Measurements from ENCODE around the gene LMCD1.

LMCD1 gene

GRCh38 chr3:8595252-8595651, 93.6 kb downstream of the LMCD1 start:
- no peak for DNase-seq

DNA sequence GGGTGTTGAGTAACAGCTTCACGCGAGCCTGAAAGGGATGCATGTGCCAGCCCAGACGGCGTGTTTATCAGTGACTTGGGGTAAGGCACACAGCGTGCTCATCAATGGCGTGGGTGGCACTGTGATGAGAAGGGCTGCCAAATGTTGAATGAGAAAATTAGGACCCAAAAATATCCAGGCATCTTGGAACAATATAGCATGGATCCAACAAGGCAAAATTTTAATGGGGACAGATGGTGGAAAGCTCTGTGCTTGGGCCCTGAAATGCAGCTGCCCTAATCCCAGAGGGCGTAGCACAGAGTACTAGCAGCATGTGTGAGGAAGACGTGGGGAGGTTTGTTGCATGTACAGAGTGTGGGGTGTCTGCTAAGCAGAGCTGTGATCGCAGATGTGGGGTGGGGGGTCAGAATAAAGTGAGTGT, 94.1 kb downstream of the LMCD1 start:
- DNase-seq: no peak

DNA sequence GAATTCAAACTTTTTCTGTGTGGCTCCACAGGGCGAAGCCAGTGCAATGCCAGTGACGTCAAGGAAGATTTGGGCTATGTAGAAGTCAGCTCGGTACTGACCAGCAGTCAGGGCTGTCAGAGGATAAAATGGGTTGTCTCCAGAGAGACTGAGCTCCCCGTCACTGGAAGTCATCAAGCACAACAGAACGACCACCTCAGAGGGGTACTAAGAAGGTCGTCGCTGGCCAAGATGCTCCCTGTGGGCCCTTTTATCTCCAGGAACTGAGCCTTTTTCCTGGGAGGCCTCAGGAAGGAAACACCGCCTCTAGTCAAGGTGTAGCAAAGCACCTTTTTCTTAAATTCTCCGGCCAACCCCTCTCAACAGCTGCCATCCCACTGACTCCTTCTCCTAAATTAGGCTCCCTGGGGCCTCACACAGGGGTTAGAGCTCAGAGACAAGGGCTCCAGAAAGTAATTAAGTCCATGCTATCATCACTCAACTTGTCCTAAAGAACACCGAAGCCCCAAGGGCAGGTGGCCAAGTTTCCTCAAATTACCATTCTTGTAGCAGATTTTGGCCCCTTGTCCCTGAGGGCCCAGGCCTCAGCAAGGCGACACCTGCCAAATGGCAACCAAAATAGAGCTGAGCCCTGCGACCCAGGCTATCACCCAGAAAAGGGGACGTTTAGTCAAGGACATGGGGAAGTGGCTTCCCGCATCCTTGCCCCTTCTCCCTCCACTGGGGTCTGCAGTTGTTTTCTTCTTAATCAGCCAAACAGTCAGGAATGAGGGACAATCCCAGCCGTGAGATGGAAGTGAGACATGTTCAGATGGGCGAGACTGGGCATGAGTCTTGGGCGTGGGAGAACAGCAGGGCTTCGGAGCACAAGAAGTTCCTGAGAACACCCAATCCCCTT, 94.9 kb downstream of the LMCD1 start:
- no peak for DNase-seq

- no peak for DNase-seq
These were observed 95.7 kb downstream of the LMCD1 start for GRCh38 chr3:8597219-8597853.

DNA sequence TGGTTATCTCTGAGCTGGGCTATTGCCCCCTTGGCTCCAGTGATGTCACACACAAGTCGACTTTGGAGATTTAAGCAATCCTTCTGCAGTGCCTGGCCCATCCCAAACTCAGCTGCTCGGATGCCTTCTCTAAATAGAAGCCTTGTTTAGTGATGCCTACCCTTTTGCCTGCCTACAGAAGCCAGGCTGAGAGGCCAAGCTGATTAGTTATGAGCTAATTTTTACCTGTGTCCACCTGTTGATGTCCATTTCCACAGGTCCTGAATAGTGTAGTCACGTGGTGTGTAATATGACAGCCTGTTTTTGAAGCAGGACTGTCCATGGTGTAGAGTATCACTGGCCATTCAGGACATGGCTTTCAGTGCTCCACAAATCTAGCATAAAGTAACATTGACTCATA, 97.5 kb downstream of the LMCD1 start:
- DNase-seq: no peak

GRCh38 chr3:8600457-8600856, 98.8 kb downstream of the LMCD1 start:
- DNase-seq: no peak

DNA sequence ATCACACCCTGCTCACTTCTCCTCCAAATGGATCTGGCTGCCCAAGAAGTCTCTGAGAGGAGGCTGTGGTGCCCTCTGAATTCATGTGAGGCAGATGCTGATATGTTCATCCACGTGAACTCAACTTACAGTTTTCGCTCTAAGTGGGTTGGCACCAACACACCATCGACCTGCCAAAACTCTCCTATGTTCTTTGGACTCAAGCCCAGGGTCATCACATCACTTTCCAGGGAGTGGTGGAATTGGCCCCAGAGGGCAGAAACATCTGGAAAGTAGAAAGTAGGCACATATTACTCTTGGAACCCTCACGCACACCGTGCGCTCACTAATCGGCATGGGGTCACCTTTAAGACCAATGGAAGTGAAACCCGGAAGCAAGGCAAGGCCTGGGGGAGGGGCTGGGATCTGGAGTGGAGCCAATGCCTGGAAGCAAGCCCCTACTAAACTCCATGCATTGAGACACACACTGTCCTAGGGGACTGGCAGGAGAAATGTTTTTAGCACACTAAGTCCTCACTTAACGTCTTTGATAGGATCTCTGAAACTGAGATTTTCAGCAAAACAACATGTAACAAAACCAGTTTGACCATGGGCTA, 101.6 kb downstream of the LMCD1 start:
- no peak for DNase-seq

DNA sequence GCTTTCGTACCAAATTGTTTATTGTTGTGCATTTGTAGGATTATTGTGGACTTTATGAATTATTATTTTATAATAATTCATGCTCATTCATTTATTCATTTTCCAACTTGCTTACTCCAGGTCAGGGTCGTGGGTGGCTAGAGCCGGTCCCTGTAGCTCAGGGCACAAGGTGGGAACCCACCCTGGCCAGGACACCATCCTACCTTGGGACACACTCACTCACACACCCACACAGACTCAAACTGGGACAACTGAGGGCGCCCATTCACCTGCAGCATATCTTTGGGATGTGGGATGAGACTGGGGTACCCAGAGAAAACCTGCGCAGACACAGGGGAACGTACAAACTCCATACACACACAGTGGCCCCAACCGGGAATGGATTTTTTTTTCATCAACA, 102.4 kb downstream of the LMCD1 start:
- DNase-seq: no peak

DNA sequence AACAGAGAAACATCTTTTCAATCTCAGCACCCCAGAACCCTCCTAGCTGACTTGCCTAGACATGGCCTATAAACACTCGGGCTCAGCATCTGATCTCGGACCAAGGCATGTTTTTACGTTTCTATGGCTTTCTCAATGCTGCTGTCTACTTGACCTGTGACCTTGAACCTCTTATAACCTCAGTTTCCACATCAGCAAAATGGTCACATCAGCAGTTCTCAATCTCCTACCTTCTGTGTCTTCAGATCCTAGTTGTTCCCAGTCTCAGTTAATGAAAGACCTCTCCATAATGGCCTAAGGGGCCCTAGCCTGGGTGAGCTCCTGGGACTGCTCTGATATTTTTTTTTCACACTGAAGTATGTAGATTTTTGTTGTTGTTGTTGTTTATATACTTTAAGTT, 103.4 kb downstream of the LMCD1 start:
- no peak for DNase-seq

- DNase-seq: no peak
These were observed 105.1 kb downstream of the LMCD1 start for GRCh38 chr3:8606701-8607231.

DNA sequence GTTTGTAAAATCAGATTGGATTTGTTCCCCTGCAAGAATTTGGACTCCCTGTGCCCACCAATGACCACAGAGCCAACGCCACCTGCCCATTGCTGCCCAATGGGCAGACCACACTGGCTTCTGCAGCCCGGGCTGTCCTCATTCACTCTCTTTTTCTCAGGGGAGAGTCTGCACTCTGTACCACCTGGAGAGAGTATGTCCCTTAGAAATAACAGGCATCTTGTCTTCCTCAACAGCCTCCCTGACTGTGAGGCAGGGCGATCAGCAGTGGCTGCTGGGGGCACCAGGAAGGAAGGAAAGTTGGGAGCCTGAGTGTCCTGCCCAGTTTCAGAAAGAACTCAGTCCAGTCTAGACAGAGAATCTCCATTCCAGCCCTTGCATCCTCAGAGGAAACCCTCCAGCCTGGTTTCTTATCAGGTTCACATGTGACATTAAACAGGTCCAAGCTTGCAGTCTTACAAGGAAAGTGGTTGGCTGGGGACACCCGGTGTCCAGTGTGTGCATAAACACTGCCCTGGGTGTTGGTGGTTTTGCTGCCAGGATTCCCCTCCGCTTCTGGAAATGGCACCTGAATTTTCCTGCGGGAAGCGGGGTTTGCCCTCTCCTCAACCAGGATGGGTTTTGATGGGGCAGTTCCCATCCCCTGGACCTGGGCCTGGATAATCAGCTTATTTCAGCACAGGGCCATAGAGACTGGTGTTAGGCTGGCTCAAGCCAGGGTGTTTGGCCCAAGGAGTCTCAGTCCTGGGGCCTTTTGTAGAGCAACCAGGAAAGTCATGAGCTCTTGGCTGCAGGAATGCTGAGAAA, 105.8 kb downstream of the LMCD1 start:
- no peak for DNase-seq

DNA sequence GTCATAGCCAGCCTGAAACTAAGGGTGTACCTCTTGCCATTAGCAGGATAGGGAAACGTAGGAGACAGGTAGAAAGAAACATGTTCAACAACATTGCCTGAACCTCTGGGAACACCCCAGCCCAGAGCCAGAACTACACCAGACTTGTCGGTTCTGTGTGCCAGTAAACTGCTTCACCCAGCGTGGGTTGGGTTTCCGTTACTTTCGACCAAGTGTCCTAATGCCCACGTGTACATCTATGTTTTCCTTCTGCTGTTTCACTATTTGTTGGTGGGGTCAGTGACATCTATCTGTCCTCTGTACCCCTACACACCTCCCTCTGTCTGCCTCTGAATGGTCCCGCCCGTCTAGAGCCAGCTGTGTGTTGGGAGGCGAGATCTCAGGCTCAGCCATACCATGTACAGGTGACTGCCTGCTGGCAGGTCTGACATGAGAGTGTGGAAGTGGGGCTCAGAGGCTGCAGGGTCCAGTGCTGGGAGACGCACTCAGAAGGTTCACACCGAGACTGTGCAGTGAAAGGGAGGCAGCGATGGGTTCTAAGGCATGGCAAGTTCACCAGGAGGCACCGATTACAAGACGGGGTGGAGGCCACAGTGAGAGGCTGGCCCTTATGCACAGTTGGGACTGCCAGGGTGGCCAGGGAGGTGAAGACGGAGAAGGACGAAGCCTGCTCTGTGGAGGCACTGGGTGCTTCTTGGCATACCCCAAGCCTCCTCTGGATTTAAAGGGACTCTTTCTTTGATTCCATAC, 106.6 kb downstream of the LMCD1 start:
- no peak for DNase-seq

DNA sequence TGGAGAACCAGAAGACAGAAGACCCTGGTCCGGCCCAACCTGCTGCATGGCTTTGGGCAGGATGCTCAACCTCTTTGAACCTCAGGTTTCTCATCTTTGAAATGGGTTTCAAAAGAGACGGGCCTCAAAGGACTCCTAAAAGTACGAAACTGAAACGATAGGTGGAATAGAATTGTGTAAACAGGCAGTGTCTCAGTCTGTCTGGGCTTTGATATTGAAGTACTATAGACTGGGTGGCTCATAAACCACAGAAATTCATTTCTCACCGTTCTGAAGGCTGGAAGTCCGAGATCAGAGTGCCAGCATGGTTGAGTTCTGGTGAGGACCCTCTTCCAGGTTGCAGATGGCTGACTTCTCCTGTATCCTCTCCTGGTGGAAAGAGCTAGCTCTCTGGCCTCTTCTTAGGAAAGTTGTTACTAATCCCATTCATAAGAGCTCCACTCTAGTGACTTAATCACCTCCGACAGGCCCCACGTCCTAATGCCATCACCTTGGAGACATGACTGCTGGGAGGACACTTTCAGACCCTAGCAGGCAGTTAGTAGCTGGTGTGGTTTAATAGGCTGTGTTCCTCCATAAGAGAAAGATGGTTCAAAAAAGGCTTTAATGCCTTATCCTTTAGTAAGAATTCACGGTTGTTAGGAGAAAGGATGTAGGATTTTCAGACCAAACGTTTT, 107.3 kb downstream of the LMCD1 start:
- DNase-seq: no peak

GRCh38 chr3:8610951-8611350, 109.3 kb downstream of the LMCD1 start:
- DNase-seq: no peak

DNA sequence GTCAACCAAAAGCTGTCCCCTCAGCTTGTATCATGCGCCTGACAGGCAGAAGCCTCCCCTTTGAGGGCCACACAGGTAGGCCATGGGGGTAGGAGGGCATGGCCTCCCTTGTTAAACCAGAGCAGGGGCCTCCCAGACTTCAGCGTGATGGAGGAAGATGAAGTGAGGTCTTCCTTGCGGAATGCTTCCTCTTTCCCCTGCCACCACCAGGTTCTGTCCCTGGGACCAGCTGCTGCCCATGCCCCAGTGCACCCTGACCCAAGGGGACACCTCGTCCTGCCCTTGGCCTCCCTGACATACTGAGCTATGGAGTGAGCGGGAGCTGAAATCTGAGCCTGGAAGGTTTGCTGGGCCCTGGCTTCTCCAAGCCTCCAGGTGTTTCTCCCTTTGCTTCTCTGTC, 116.3 kb downstream of the LMCD1 start:
- no peak for DNase-seq

DNA sequence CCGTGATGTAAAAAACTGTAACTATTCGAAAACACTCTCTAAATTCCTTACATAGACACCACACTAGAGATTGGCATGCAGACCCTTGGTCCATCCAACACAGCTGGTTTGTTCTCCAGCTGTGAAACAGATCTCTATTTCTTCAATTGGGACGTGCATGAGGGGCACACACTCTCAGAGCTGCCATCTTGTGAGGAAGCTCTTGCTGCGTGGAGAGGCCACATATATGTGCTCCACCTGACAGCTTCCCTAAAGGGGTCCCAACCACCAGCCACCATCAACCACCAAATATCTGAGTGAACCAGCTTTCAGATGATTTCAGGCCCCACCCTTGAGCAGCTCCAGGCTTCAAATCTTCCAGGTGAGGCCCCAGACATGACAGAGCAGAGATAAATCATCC, 117.3 kb downstream of the LMCD1 start:
- DNase-seq: no peak

DNA sequence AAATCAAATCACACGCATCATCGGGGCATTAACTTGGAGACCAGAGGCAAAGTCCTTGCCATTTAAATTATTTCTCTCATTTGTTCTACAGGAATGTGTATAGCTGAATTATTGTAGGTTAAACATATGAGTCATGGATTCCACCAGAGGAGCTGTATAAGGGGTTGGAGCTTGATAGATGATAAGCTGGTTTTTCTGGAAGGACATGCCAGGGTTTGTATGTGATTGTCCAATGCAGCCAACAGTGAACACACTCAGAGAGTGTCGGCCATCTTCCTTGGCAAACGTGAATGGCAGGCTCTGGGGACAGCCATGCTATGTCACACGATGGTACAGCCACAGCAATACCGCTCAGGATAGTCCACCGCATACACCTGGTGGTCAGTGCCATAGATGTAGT, 117.9 kb downstream of the LMCD1 start:
- DNase-seq: no peak

DNA sequence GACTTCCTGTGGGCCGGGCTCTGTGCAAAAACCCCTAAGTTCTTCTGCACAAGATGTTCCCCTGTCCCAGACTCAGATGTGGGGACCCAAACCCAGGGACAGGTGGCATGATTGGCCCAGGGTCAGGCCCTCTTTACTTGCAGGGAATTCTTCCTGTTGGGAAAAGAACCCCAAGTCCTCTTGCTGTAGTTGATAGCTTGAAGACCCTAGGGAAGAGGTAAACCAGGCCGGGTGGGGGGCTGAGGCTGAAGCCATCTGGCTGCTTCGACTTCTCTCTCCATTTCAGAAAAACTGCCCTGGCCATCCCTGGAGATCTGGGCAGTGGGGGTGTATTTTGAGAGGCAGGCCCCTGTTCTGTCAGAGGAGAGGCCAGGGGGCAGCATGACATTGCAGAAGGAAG, 119.5 kb downstream of the LMCD1 start:
- no peak for DNase-seq

DNA sequence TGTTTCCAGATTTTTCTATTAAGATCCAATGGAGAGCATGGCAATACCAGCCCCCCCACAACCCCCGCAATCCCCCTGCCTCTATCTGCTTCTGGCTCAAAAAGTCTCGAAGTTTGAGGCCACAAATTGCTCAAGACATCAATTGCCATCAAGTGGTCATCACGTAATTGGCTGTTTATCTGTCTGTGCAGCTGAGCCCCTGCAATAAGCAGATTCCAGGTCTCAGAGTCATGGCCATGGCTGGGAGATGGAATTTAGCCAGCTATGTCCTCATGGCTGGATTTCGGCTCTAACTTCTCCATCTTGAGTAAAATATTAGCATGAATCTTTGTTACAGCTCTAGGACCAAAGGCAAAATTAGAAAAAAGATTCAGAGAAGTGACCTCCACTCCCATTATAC, 120.2 kb downstream of the LMCD1 start:
- no peak for DNase-seq

DNA sequence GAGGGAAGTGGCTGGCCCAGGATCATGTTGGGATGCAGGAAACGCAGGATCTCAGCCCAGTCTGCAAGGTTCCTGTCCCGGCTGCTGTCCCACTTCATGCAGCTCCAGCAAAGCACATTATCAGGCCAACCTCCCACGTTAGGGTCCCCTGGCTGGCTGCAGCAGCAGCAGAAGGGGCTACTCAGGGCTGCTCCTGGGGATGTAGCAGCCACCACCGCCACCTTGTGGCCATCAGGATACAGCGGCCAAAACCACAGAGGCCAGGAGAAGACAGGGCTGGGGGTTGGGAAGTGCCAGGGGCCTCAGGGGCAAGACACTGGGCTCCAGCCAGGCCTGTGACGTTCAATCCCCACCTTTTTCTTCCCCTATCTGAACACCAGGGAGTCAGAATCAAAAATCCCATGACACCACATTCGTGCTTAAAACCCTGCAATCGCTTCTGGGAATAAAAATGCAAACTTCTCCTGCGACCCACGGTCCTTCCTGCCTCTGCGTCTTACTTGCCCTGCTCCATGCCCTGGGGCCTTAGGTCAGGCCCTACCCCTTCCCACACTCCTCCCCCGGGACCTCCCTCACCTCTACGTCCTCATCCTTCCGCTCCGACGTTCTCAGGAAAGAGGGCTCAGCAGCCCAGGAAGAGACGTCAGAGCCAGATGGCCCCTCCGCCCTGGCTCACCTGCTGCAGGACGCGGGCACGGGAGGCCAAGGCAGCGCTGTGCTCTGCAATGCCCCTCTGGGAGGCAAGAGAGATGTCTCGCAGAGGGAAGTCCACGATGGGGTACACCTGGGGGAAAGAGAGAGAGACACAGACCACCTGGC, 121.5 kb downstream of the LMCD1 start:
- no peak for DNase-seq

DNA sequence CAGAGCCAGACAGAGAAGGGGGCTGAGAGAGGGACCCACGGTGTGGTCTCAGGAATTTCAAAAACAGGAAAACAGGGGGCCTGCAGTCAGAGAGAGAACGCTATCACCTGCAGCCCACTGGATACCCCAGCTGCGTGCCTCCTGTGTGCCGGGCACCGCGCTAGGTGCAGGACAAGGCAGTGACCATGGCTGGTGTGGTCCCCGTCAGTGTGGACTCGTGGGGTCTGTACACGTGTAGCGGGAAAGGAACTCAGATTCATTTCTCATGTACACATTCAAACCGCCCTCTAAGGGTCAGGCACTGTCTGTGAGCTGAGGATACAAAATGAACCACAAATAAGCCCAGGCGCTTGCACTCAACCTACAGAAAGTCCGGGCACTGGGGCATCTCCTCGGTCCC, 122.1 kb downstream of the LMCD1 start:
- DNase-seq: no peak

Measured in NCI-H524 treated with DMSO at 0.1 percent for 48 hours (cell line).